Body of pancreas (tissue), 4 donors: ENCODE results near the gene NXF3. TPM values are rescaled to one million over a fixed set of nuclear protein-coding genes. Genes with fewer than 3 reads are reported as not detected.
"Not testable (repeated sequence)": the region's sequence is repeated elsewhere in the genome, so short reads cannot be mapped to it uniquely, and the experiment has no call there.

Source experiments
- ATAC-seq: fragments of 150-250 bp; one replicate; pipeline ENCODE4 v1.9.1; 2016
- DNase-seq, 4 donors: peaks; one replicate each; pipeline ENCODE4 v3.0.0-alpha.2; 2019
- H3K27ac ChIP-seq, 4 donors: fragments of 200-600 bp; sonication (generic); 1 replicate in 3 of 4; 2 replicates in 1 of 4; pipeline versions ENCODE4 v1.5.1 to v1.6.1; 2016 to 2019; ENCODE audit warnings: mild to moderate bottlenecking in 1 of 4, mixed read lengths in 1 of 4, moderate library complexity in 1 of 4
- H3K27me3 ChIP-seq, 2 donors: fragments of 200-600 bp; sonication (generic); one replicate each; pipeline ENCODE4 v1.6.0; 2016; ENCODE audit warnings: mild to moderate bottlenecking in 1 of 2
- H3K36me3 ChIP-seq, 2 donors: fragments of 200-600 bp; sonication (generic); replicated peaks in 1 of 2; 2 replicates each; pipeline ENCODE4 v1.5.1; 2016; ENCODE audit warnings: low read depth in 2 of 2; ENCODE audit not compliant: insufficient read depth in 1 of 2
- H3K4me1 ChIP-seq: fragments of 200-600 bp; sonication (generic); one replicate; pipeline ENCODE4 v1.6.0; 2016
- H3K4me3 ChIP-seq, 2 donors: fragments of 200-600 bp; sonication (generic); 1 replicate in 1 of 2; 2 replicates in 1 of 2; pipeline ENCODE4 v1.5.1; 2016 to 2019
- H3K9me3 ChIP-seq, 3 donors: fragments of 200-600 bp; sonication (generic); 1 replicate in 2 of 3; 2 replicates in 1 of 3; pipeline ENCODE4 v1.5.1; 2016
- POLR2A ChIP-seq, 3 donors: fragments of 450-650 bp; IDR thresholded peaks; one replicate each; pipeline ENCODE4 v1.6.1; 2016; ENCODE audit warnings: antibody characterized with exemption in 3 of 3, mild to moderate bottlenecking in 2 of 3
- WGBS, 2 donors: methylation state at CpG; one replicate each; pipeline ENCODE4 v1.1.5; 2017; 5-methylcytosine and 5-hydroxymethylcytosine counted together
- intact Hi-C: fragments of 100-400 bp; cut with DNase I; formaldehyde crosslinking; loops from one replicate; pipeline ENCODE4 v1.15.1; 2023
- total RNA-seq, 2 donors: library from RNA; depleted of rRNA; stranded (reverse); fragments of >200 nt; gene quantifications; one replicate each; pipeline ENCODE4 v1.1.0, GENCODE V29; 2016
- TF ChIP-seq, protein P1 (sequence below), 7 experiments: fragments of 450-650 bp in 4 of 7; fragments of 200-600 bp in 3 of 7; sonication (generic) in 3 of 7; IDR thresholded peaks; one replicate each; pipeline ENCODE4 v1.5.1; 2016 to 2019; ENCODE audit warnings: antibody characterized with exemption in 7 of 7

The NXF3 gene, protein sequence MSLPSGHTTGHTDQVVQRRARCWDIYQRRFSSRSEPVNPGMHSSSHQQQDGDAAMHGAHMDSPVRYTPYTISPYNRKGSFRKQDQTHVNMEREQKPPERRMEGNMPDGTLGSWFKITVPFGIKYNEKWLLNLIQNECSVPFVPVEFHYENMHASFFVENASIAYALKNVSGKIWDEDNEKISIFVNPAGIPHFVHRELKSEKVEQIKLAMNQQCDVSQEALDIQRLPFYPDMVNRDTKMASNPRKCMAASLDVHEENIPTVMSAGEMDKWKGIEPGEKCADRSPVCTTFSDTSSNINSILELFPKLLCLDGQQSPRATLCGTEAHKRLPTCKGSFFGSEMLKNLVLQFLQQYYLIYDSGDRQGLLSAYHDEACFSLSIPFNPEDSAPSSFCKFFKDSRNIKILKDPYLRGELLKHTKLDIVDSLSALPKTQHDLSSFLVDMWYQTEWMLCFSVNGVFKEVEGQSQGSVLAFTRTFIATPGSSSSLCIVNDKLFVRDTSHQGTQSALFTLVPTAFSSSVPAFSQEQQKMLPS
- total RNA-seq, result under 1 TPM in 1 of 2 donors, not detected in 1; 0.26 TPM

GRCh38 chrX:103092942-103093341 is at the start of gene NXF3:
Gene NXF3, minus strand, starts transcription at chrX:103093143. Its CDS starts 120 bp downstream, at chrX:103093023.
- Histone ChIP-seq H3K27me3 (no peaks in the 10 kb centered on the region), H3K36me3 (no peaks in the 10 kb centered on the region), H3K4me3 (no peak within 1 kb of the TSS), H3K4me1 (no peaks in the 10 kb centered on the region), H3K9me3 (no peaks in the 10 kb centered on the region), H3K27ac (no peak within 1 kb of the TSS)
- intact Hi-C loops, result no loop called here
- ATAC-seq, result no peak
- 85 to 95% methylated on average over 3 to 5 of the region's 5 CpGs for WGBS, 2 donors
- TF ChIP-seq, protein P1, sequence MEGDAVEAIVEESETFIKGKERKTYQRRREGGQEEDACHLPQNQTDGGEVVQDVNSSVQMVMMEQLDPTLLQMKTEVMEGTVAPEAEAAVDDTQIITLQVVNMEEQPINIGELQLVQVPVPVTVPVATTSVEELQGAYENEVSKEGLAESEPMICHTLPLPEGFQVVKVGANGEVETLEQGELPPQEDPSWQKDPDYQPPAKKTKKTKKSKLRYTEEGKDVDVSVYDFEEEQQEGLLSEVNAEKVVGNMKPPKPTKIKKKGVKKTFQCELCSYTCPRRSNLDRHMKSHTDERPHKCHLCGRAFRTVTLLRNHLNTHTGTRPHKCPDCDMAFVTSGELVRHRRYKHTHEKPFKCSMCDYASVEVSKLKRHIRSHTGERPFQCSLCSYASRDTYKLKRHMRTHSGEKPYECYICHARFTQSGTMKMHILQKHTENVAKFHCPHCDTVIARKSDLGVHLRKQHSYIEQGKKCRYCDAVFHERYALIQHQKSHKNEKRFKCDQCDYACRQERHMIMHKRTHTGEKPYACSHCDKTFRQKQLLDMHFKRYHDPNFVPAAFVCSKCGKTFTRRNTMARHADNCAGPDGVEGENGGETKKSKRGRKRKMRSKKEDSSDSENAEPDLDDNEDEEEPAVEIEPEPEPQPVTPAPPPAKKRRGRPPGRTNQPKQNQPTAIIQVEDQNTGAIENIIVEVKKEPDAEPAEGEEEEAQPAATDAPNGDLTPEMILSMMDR (IDR thresholded peaks at IDR 0.05), result no peak
- TF ChIP-seq POLR2A (IDR thresholded peaks at IDR 0.05), result no peak
- no peak for DNase-seq

GRCh38 chrX:103136528-103136927 is 43.6 kb upstream of the NXF3 start:
- intact Hi-C loops, H3K36me3 ChIP-seq, H3K9me3 ChIP-seq, H3K27ac ChIP-seq, DNase-seq, H3K27me3 ChIP-seq, H3K4me3 ChIP-seq, H3K4me1 ChIP-seq, ATAC-seq: not testable (repeated sequence)
- 100% methylated on average over 1 of the region's 2 CpGs; no CpG with 5 or more reads in 1 of the 2 donors for WGBS, 2 donors

- Histone ChIP-seq H3K9me3 (no peaks in the 10 kb centered on the region), H3K36me3 (no peaks in the 10 kb centered on the region), H3K27me3 (no peaks in the 10 kb centered on the region), H3K4me1 (no peaks in the 10 kb centered on the region), H3K27ac (no peak overlapping the region), H3K4me3 (no peak overlapping the region)
- no peak for DNase-seq
- no peak for ATAC-seq
- TF ChIP-seq, protein P1 (IDR thresholded peaks at IDR 0.05), result no peak
- TF ChIP-seq POLR2A (IDR thresholded peaks at IDR 0.05), result no peak
- intact Hi-C loops, result no loop called here
Measured at GRCh38 chrX:103124284-103124683, 31.3 kb upstream of the NXF3 start.

- Histone ChIP-seq H3K27ac (no peak overlapping the region), H3K27me3 (no peaks in the 10 kb centered on the region), H3K9me3 (no peaks in the 10 kb centered on the region), H3K4me3 (no peak overlapping the region), H3K36me3 (no peaks in the 10 kb centered on the region), H3K4me1 (no peaks in the 10 kb centered on the region)
- intact Hi-C loops, result no loop called here
- DNase-seq (no peak), ATAC-seq (no peak)
- WGBS, 2 donors, result 82 to 89% methylated on average over 4 of the region's 5 CpGs
- TF ChIP-seq POLR2A (IDR thresholded peaks at IDR 0.05), result no peak
- TF ChIP-seq, protein P1 (IDR thresholded peaks at IDR 0.05), result no peak
Measured at GRCh38 chrX:103120748-103121147, 27.8 kb upstream of the NXF3 start.

- 51% methylated on average over 3 of the region's 14 CpGs; no CpG with 5 or more reads in 1 of the 2 donors for WGBS, 2 donors
- not testable (repeated sequence) for DNase-seq, H3K27me3 ChIP-seq
Measured at GRCh38 chrX:103116970-103117369, 24.0 kb upstream of the NXF3 start.

DNA sequence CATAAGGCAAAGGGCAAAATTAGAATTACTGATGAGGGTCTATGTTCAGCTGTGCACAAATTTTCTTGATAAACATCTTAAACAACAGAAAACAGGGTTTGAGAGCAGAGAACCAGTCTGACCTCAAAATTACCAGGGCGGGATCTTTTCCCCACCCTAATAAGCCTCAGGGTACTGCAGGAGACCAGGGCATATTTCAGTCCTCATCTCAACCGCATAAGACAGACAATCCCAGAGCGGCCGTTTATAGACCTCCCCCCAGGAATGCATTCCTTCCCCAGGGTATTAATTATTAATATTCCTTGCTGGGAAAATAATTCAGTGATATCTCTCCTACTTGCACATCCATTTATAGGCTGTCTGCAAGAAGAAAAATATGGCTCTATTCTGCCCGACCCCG is 16.6 kb upstream of the NXF3 start:
- H3K36me3 ChIP-seq, H3K4me1 ChIP-seq, H3K9me3 ChIP-seq, H3K4me3 ChIP-seq, ATAC-seq, H3K27ac ChIP-seq, DNase-seq, intact Hi-C loops, H3K27me3 ChIP-seq: not testable (repeated sequence)
- WGBS, 2 donors, result 87 to 94% methylated on average over 6 of the region's 6 CpGs

More at GRCh38 chrX:103116970-103117369, 24.0 kb upstream of the NXF3 start:
- H3K36me3 ChIP-seq, H3K4me1 ChIP-seq, intact Hi-C loops, ATAC-seq, H3K27ac ChIP-seq, H3K9me3 ChIP-seq, H3K4me3 ChIP-seq: not testable (repeated sequence)
